ENCODE measurements around the gene TMEM18.

DNA sequence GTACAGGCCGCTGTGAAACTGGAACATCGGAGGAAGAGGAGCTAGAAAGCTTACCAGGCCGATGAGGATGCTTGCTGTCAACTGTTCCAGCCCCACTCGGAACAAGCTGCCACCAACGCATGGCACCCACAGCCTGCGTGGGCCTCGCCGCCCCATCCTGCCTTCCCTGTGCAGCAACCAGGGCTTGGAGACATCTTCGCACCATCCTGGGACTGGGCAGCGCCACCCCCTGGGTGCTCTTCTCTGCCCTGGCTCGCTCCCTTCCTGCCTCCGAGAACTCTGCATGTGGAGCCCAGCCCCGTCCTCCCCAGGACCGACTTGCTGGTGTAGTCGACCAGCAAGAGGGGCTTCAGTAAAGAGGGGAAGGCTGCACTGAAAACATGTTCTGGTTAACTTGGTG is 10.8 kb downstream of the TMEM18 start:
- TF ChIP-seq, protein P1, sequence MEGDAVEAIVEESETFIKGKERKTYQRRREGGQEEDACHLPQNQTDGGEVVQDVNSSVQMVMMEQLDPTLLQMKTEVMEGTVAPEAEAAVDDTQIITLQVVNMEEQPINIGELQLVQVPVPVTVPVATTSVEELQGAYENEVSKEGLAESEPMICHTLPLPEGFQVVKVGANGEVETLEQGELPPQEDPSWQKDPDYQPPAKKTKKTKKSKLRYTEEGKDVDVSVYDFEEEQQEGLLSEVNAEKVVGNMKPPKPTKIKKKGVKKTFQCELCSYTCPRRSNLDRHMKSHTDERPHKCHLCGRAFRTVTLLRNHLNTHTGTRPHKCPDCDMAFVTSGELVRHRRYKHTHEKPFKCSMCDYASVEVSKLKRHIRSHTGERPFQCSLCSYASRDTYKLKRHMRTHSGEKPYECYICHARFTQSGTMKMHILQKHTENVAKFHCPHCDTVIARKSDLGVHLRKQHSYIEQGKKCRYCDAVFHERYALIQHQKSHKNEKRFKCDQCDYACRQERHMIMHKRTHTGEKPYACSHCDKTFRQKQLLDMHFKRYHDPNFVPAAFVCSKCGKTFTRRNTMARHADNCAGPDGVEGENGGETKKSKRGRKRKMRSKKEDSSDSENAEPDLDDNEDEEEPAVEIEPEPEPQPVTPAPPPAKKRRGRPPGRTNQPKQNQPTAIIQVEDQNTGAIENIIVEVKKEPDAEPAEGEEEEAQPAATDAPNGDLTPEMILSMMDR (IDR thresholded peaks at IDR 0.05 in 2 of 3, conservative IDR thresholded peaks at IDR 0.05 in 1 of 3; ENCODE audit: insufficient read depth in 2 of 3, low read depth in 1 of 3, low read length in 3 of 3): no peak
- TF ChIP-seq, protein P2, sequence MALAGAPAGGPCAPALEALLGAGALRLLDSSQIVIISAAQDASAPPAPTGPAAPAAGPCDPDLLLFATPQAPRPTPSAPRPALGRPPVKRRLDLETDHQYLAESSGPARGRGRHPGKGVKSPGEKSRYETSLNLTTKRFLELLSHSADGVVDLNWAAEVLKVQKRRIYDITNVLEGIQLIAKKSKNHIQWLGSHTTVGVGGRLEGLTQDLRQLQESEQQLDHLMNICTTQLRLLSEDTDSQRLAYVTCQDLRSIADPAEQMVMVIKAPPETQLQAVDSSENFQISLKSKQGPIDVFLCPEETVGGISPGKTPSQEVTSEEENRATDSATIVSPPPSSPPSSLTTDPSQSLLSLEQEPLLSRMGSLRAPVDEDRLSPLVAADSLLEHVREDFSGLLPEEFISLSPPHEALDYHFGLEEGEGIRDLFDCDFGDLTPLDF (CRISPR knock-in tag; IDR thresholded peaks at IDR 0.05): no peak

All from K562 (cell line).